Measurements from ENCODE around the gene SETD7. TPM values are rescaled to one million over a fixed set of nuclear protein-coding genes. Genes with fewer than 3 reads are reported as not detected.

The SETD7 gene
- total RNA-seq, 2 donors from 2014 or later: 51.8 to 69.5 TPM

GRCh38 chr4:139567159-139567870, 11.3 kb upstream of the SETD7 start:
- no peak for TF ChIP-seq CTCF (IDR thresholded peaks at IDR 0.05)
- no peak for DNase-seq (ENCODE audit: low spot score)
- H3K36me3 ChIP-seq: no peaks in the 10 kb centered on the region
- no peaks in the 10 kb centered on the region for H3K27me3 ChIP-seq
- H3K9me3 ChIP-seq: no peaks in the 10 kb centered on the region
- H3K4me3 ChIP-seq: no peak overlapping the region
- no peaks in the 10 kb centered on the region for H3K4me1 ChIP-seq
- H3K27ac ChIP-seq: no peak overlapping the region

- peak in 1 of 2 donors; percentile 18 for TF ChIP-seq CTCF (IDR thresholded peaks at IDR 0.05)
- Histone ChIP-seq H3K36me3 (no peaks in the 10 kb centered on the region), H3K27me3 (no peaks in the 10 kb centered on the region), H3K4me1 (peaks cover 0 to 17% of the 10 kb centered on the region in 2 donors), H3K9me3 (no peaks in the 10 kb centered on the region), H3K4me3 (no peak overlapping the region), H3K27ac (no peak overlapping the region)
- DNase-seq (ENCODE audit: low spot score): no peak
These were observed 8.5 kb upstream of the SETD7 start for GRCh38 chr4:139564502-139564901.

GRCh38 chr4:139563515-139563914, 7.5 kb upstream of the SETD7 start:
- DNase-seq (ENCODE audit: low spot score): no peak
- H3K4me1 ChIP-seq: peaks cover 0 to 24% of the 10 kb centered on the region in 2 donors
- no peak overlapping the region for H3K27ac ChIP-seq
- H3K27me3 ChIP-seq: no peaks in the 10 kb centered on the region
- no peak overlapping the region for H3K4me3 ChIP-seq
- no peak for TF ChIP-seq CTCF (IDR thresholded peaks at IDR 0.05)
- no peaks in the 10 kb centered on the region for H3K36me3 ChIP-seq
- H3K9me3 ChIP-seq: no peaks in the 10 kb centered on the region

GRCh38 chr4:139562839-139563238, 6.8 kb upstream of the SETD7 start:
- H3K27ac ChIP-seq: no peak overlapping the region
- no peak for DNase-seq (ENCODE audit: low spot score)
- H3K27me3 ChIP-seq: no peaks in the 10 kb centered on the region
- no peak for TF ChIP-seq CTCF (IDR thresholded peaks at IDR 0.05)
- no peaks in the 10 kb centered on the region for H3K9me3 ChIP-seq
- H3K36me3 ChIP-seq: no peaks in the 10 kb centered on the region
- no peak overlapping the region for H3K4me3 ChIP-seq
- peaks cover 0 to 24% of the 10 kb centered on the region in 2 donors for H3K4me1 ChIP-seq

- no peak for TF ChIP-seq CTCF (IDR thresholded peaks at IDR 0.05)
- Histone ChIP-seq H3K4me3 (no peak overlapping the region), H3K27me3 (no peaks in the 10 kb centered on the region), H3K9me3 (no peaks in the 10 kb centered on the region), H3K36me3 (no peaks in the 10 kb centered on the region), H3K4me1 (peaks cover 0 to 30% of the 10 kb centered on the region in 2 donors), H3K27ac (no peak overlapping the region)
- no peak for DNase-seq (ENCODE audit: low spot score)
These were observed 6.2 kb upstream of the SETD7 start for GRCh38 chr4:139562067-139562684.
